ENCODE data around the gene PHYKPL.

- TF ChIP-seq POLR2AphosphoS5 (IDR thresholded peaks at IDR 0.05) (no peak), POLR2A (IDR thresholded peaks at IDR 0.05) (no peak), CTCF (IDR thresholded peaks at IDR 0.05) (no peak)
These were observed 40.9 kb downstream of the PHYKPL start for GRCh38 chr5:178191661-178192060.
